Hepatocyte (in vitro differentiated cells): Measurements from ENCODE around the gene BPIFB6. TPM values are rescaled to one million over a fixed set of nuclear protein-coding genes. Genes with fewer than 3 reads are reported as not detected.

Source experiments
- DNase-seq: peaks from one replicate; pipeline ENCODE4 v3.0.0-alpha.2; 2016; ENCODE audit warnings: low spot score
- H2AFZ ChIP-seq: fragments of 200-600 bp; sonication (generic); 2 replicates; pipeline ENCODE4 v1.6.0; 2016; ENCODE audit warnings: antibody characterized with exemption, mild to moderate bottlenecking
- H3K27ac ChIP-seq: fragments of 200-600 bp; sonication (generic); 2 replicates; pipeline ENCODE4 v1.5.1; 2016; ENCODE audit warnings: mild to moderate bottlenecking
- H3K27me3 ChIP-seq: fragments of 200-600 bp; sonication (generic); 2 replicates; pipeline ENCODE4 v1.6.1; 2016
- H3K36me3 ChIP-seq: fragments of 200-600 bp; sonication (generic); replicated peaks from 2 replicates; pipeline ENCODE4 v1.5.1; 2016; ENCODE audit warnings: low read depth; ENCODE audit not compliant: insufficient read depth
- H3K4me1 ChIP-seq: fragments of 200-600 bp; sonication (generic); 2 replicates; pipeline ENCODE4 v1.5.1; 2016; ENCODE audit warnings: mild to moderate bottlenecking, moderate library complexity; ENCODE audit not compliant: insufficient read depth
- H3K4me2 ChIP-seq: fragments of 200-600 bp; sonication (generic); 2 replicates; pipeline ENCODE4 v1.6.0; 2016
- H3K4me3 ChIP-seq: fragments of 200-600 bp; sonication (generic); 2 replicates; pipeline ENCODE4 v1.5.1; 2016; ENCODE audit warnings: mild to moderate bottlenecking
- H3K79me2 ChIP-seq: fragments of 200-600 bp; sonication (generic); 2 replicates; pipeline ENCODE4 v1.6.0; 2017; ENCODE audit warnings: mild to moderate bottlenecking
- H3K9me2 ChIP-seq: fragments of 200-600 bp; sonication (generic); replicated peaks from 2 replicates; pipeline ENCODE4 v1.6.0; 2017; ENCODE audit warnings: mild to moderate bottlenecking; ENCODE audit not compliant: insufficient read depth
- H3K9me3 ChIP-seq: fragments of 200-600 bp; sonication (generic); 2 replicates; pipeline ENCODE4 v1.5.1; 2016; ENCODE audit warnings: low read depth, mild to moderate bottlenecking
- H4K20me1 ChIP-seq: fragments of 200-600 bp; sonication (generic); 2 replicates; pipeline ENCODE4 v1.6.0; 2016; ENCODE audit warnings: mild to moderate bottlenecking; ENCODE audit not compliant: insufficient read depth, poor library complexity, severe bottlenecking
- EZH2 ChIP-seq: fragments of 200-600 bp; sonication (generic); IDR thresholded peaks from 2 replicates; pipeline ENCODE4 v1.6.1; 2016; ENCODE audit warnings: antibody characterized with exemption, mild to moderate bottlenecking, borderline replicate concordance
- EZH2phosphoT487 ChIP-seq: fragments of 200-600 bp; sonication (generic); IDR thresholded peaks from one replicate; pipeline ENCODE4 v1.6.1; 2018; ENCODE audit warnings: antibody characterized with exemption, mild to moderate bottlenecking, low read depth, moderate library complexity; ENCODE audit not compliant: unreplicated experiment, severe bottlenecking
- whole genome bisulfite sequencing: methylation state at CpG from one replicate; pipeline ENCODE4 v1.1.6; 2016; ENCODE audit warnings: low lambda C conversion rate; ENCODE audit errors: missing lambda C conversion rate; 5-methylcytosine and 5-hydroxymethylcytosine counted together
- polyA plus RNA-seq: library from polyadenylated mRNA; unstranded; fragments of >200 nt; fragmentation: Nextera tagmentation; extraction: Ambion mirVana; gene quantifications from 2 replicates; pipeline ENCODE4 v1.2.1, GENCODE V29; 2016
- total RNA-seq: library from RNA; depleted of rRNA; stranded (reverse); fragments of >200 nt; gene quantifications from 2 replicates; pipeline ENCODE4 v1.2.3, GENCODE V29; 2014
- TF ChIP-seq, protein P1 (sequence below): fragments of 200-600 bp; sonication (generic); IDR thresholded peaks from 2 replicates; pipeline ENCODE4 v1.5.1; 2016; ENCODE audit warnings: antibody characterized with exemption, mild to moderate bottlenecking; ENCODE audit not compliant: poor library complexity

Gene BPIFB6
- total and polyA plus RNA-seq, 2 experiments from 2014 or later, result not detected

DNA sequence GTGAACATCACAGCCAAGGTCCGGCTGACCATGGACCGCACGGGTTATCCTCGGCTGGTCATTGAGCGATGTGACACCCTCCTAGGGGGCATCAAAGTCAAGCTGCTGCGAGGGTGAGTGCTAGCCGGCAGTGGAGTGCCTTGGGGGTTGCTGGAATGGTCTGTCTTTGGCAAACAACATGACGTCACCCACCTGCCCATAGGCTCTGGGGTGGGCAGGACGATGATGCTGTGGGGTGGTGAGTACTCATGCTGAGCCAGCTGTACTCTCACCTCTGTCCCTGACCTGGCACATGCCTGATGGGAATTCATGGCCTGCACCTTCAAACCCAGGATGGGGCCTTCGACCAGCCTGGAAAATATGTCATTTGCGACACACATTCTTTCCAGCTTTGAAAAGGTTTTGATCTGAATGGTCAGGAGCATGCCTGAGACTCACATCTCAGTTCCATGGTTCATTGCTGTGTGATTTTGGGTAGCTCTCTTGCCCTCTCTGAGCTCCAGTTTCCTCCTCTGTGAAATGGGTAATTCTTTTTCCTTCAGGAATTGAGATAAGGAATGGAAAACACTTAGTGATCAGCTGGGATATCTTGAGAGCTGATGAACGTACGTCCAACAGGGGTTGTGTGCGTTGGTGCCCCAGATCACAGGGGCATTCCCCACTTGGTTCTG is 54.7 kb downstream of the BPIFB6 start:
- H3K4me2 ChIP-seq, result no peak overlapping the region
- no peak overlapping the region for H3K4me3 ChIP-seq
- H3K27ac ChIP-seq, result no peak overlapping the region
- H3K27me3 ChIP-seq, result peaks cover 3% of the 10 kb centered on the region
- H3K36me3 ChIP-seq, result no peaks in the 10 kb centered on the region
- H4K20me1 ChIP-seq, result no peaks in the 10 kb centered on the region
- WGBS, result 91% methylated on average over 14 of the region's 14 CpGs
- H3K9me2 ChIP-seq, result no peaks in the 10 kb centered on the region
- TF ChIP-seq EZH2phosphoT487 (no peak), EZH2 (no peak)
- TF ChIP-seq, protein P1, sequence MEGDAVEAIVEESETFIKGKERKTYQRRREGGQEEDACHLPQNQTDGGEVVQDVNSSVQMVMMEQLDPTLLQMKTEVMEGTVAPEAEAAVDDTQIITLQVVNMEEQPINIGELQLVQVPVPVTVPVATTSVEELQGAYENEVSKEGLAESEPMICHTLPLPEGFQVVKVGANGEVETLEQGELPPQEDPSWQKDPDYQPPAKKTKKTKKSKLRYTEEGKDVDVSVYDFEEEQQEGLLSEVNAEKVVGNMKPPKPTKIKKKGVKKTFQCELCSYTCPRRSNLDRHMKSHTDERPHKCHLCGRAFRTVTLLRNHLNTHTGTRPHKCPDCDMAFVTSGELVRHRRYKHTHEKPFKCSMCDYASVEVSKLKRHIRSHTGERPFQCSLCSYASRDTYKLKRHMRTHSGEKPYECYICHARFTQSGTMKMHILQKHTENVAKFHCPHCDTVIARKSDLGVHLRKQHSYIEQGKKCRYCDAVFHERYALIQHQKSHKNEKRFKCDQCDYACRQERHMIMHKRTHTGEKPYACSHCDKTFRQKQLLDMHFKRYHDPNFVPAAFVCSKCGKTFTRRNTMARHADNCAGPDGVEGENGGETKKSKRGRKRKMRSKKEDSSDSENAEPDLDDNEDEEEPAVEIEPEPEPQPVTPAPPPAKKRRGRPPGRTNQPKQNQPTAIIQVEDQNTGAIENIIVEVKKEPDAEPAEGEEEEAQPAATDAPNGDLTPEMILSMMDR, result no peak
- DNase-seq, result no peak
- H3K9me3 ChIP-seq, result no peaks in the 10 kb centered on the region
- H3K4me1 ChIP-seq, result no peaks in the 10 kb centered on the region
- no peak overlapping the region for H2AFZ ChIP-seq
- no peaks in the 10 kb centered on the region for H3K79me2 ChIP-seq

DNA sequence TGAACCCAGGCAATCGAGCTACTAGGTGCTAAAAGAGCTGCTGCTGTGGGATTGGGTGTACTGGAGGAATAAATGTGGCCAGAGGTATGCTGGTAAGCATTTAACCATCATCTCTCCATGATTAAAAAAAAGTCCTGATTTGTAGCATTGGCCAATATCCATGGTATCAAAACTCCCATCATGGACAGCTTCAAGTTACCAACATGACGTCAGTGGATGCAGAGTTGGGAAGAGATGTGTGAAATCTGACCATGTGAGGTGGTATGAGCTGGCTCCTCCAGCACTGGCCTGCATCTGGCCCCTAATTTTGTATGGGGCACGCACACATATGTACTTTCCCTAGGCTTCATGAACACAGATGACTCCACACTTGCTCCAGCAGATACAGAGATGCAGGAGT is 59.7 kb downstream of the BPIFB6 start:
- Histone ChIP-seq H3K27me3 (peaks cover 3% of the 10 kb centered on the region), H3K36me3 (no peaks in the 10 kb centered on the region), H3K27ac (no peak overlapping the region), H3K4me1 (no peaks in the 10 kb centered on the region), H3K9me2 (no peaks in the 10 kb centered on the region), H3K4me3 (no peak overlapping the region), H3K79me2 (no peaks in the 10 kb centered on the region), H4K20me1 (no peaks in the 10 kb centered on the region), H3K4me2 (no peak overlapping the region), H3K9me3 (no peaks in the 10 kb centered on the region), H2AFZ (no peak overlapping the region)
- no peak for DNase-seq
- no peak for TF ChIP-seq EZH2phosphoT487
- TF ChIP-seq, protein P1, result no peak
- no peak for TF ChIP-seq EZH2
- WGBS, result 83% methylated on average over 3 of the region's 3 CpGs

DNA sequence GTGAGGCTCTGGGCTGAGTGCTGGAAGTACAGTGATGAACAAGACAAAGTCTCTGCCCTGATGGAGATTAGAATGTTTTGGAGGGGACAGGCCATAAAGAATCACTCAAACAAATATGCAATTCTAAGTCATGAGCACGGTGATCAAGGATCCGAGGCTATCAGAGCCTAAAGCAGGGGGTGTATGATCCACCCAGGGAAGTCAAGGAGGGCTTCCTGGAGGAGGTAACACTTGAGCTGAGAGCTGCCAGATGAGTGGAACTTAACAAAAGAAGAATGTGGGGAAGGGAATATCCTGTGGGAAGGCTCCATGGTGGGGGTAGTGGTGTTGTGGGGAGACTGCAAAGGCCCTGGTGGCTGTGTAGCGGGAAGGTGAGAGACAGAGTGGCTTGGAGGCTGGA is 60.2 kb downstream of the BPIFB6 start:
- Histone ChIP-seq H3K4me3 (no peak overlapping the region), H3K4me1 (no peaks in the 10 kb centered on the region), H3K9me2 (no peaks in the 10 kb centered on the region), H3K79me2 (no peaks in the 10 kb centered on the region), H3K27ac (no peak overlapping the region), H3K9me3 (no peaks in the 10 kb centered on the region), H2AFZ (no peak overlapping the region), H3K4me2 (no peak overlapping the region), H3K36me3 (no peaks in the 10 kb centered on the region), H3K27me3 (peaks cover 3% of the 10 kb centered on the region), H4K20me1 (no peaks in the 10 kb centered on the region)
- no peak for DNase-seq
- WGBS, result 93% methylated on average over 3 of the region's 3 CpGs
- TF ChIP-seq EZH2phosphoT487, result no peak
- TF ChIP-seq, protein P1, result no peak
- no peak for TF ChIP-seq EZH2
